Measurements from ENCODE around the gene CHD6.

Gene CHD6

DNA sequence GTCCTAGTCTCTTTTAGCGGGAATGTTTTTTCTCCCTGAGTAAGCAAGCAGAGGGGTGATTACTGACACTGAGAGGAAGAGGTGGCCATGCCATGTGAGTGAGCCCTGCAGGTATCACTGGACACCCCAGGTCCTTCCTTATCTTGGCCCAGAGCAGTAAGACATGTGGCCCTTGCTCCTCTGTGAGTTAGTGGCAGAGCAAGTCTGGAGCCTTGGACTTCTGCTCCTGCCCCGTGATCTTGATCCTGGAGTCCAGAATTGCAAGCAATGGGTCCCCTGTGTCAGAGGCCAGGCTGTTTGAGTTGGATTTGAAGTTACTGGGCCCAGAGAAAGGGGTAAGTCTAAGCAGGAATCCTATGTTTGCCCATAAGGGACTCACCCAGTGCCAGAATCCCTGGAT lies 159.4 kb downstream of the CHD6 start:
- no peak for DNase-seq

GRCh38 chr20:41457173-41457857 lies 160.9 kb downstream of the CHD6 start:
- no peak for DNase-seq

DNA sequence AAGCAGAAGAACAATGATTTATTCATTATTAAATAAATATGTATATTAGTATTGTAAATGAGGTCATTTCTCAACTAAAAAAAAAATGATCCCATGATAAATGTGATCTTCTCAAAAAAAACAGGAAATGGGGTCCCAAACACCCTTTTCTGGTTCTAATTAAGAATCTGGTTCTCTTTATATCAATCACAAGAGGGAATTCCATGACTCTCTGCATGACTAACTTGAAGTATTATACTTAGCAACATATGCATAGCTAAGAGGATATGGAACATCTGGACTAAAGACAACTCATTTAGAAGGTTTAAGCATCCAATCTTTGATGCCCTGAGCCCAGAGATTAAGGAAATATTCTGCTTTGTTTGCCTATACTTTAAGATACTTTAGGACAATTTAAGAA lies 161.8 kb downstream of the CHD6 start:
- DNase-seq = no peak

DNA sequence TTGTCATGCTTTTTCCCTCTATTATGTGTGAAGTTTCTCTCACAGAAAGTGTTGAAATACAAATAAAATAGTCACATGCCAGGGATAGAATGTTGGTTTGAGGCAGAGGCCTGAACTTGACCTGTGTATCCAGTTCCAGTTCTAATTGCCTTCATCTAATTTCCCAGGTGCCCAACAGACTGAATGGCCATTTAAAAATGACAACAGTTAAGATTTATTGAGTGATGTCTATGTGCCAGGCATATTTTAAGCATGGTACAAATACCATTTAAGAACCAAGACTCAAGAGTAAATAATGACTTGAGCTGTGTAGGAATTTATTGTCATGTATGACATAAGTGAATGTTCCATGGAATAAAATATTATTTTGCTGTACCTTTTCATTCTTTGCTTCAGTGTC lies 163.9 kb downstream of the CHD6 start:
- DNase-seq = no peak

DNA sequence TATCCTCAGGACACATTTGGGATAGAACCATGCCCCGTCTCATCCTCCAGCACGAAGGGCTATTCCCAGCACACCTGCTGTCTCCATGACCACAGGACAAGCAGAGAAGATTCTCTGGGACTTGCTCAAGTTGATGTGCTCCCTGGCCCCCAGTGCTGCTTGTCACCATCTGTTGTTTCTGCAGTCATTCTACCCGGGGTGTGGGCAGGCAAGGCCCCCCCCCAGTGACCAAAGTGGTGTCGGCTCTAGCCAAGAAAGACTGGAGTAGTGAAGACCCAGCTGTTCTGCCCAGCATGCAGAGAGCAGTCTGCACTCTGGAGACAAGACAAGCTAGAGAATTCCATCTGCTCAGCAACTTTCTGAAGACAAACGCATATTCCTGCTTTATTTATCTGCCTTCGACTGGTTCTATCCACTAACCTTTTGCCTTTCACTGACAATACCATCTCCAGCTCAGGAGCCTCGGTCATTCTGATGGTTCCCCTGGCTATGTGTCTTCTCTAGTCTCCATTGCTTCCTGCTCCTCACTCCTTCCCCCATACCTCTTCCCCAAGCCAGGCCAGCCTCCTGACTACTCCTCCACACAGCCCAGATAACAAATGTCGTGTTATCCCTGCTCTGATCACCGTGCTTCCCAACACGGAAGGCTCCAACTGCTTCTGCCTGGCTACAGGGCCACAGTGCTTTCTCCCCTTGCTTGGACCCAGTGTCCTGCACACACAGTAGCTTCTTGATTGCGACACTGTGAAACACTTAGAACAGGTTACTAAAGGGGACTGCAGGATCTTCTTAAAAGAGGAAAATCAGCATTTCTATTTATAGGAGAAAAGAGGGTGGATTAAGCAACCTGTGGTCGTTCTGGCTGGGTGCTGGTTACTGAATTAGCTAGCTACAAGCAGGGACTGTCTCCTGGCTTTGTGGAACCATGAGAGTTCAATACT lies 164.9 kb downstream of the CHD6 start:
- no peak for DNase-seq

DNA sequence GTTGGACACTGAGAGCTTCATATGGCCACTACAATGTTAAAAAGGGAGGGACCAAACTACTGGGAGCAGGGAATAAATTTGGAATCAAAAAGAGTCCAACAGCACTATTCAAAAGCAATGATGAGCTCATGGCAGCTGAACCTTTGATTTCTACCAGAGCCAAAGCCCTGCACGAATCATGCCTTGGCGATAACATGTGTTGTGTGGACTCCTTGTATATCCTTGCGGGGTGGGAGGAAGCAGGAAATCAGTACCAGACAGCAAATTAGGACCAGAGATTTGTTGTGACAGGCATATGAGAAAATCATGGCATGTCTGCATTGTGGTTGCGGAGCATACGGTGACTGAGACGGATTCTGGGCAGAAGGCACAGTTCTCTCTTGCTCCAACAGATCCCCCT lies 166.0 kb downstream of the CHD6 start:
- DNase-seq = no peak

DNA sequence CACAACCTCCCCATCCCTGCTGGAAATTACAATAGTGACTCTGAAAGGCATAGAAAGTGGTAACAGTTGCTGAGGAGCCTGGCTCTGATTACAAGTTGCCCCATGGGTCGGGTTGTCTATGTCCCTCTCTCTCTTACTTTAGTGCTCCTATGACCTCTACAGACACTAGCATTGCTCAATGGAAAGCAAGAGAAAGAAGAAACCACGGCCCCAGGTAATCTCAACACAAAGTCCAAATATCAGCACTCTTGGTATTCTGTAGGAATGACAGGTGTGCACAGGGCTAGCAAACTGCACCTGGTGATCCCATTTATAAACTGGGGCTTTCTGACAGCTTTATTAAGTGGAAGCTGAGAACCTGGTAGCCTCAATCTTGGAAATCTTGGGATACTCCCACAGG lies 171.2 kb downstream of the CHD6 start:
- DNase-seq = no peak

GRCh38 chr20:41446456-41446855 lies 171.7 kb downstream of the CHD6 start:
- DNase-seq = no peak

- no peak for DNase-seq
These were observed 173.4 kb downstream of the CHD6 start for GRCh38 chr20:41444821-41445220.

- no peak for DNase-seq
These were observed 174.5 kb downstream of the CHD6 start for GRCh38 chr20:41443691-41444090.

DNA sequence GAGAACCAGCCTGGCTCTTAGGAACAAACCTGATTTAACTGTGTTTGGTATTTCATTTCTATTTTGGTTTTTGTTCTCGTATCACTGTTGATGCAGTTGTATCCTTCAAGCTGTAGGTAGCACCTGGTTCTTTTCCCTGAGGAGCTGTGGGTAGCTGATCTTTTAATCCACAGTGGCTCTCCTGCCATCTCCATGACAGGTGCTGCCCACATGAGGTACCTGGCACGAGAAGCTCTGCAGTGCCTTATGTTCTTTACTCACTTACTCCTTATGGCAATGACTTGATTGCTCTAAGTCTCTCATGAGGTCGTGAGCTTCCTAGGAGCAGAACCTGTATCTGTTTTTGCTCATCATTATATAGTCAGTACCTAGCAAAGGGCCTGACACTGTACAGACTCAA lies 177.3 kb downstream of the CHD6 start:
- no peak for DNase-seq

DNA sequence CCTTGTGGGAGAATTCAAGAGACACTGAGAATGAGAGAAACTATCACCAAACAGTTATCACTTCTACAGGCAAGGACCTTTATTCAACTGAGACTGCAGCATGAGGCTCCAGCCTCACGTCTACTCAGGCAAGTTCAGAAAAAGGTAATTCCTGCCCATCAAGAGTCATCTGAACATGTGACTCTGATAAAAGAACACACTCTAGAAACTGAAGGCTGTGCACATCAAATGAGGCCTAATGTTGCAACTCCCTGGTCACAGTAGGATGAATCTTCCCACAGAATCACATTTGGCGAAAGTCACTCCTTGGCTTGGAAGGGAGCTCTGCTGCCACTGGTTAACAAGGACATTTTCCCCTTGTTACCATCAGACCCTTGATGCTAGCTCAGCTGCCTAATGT lies 180.3 kb downstream of the CHD6 start:
- DNase-seq = no peak

GRCh38 chr20:41436679-41437078 lies 181.5 kb downstream of the CHD6 start:
- no peak for DNase-seq

- DNase-seq = no peak
These were observed 185.0 kb downstream of the CHD6 start for GRCh38 chr20:41433203-41433602.

- DNase-seq = no peak
These were observed 185.4 kb downstream of the CHD6 start for GRCh38 chr20:41432746-41433145.

GRCh38 chr20:41428285-41428684 lies 189.9 kb downstream of the CHD6 start:
- no peak for DNase-seq

GRCh38 chr20:41427833-41428232 lies 190.3 kb downstream of the CHD6 start:
- DNase-seq = no peak

DNA sequence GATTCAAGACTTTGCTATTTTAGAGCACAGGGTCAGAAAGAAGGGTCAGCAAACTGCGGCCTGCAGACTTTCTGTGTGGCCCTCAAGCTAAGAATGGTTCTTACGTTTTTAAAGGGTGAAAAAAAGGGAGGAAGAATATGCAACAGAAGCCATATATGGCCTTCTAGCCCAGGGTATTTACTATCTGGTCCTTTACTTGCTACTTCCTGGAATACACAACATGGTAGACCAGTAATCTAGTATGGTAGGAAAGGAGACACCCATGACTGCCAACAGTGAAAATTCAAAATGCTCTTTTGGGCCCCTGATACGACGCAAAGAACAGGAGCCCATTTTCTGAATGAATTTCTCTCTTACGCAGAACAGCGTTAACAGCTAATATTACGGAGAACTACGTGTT lies 191.2 kb downstream of the CHD6 start:
- DNase-seq = no peak

DNA sequence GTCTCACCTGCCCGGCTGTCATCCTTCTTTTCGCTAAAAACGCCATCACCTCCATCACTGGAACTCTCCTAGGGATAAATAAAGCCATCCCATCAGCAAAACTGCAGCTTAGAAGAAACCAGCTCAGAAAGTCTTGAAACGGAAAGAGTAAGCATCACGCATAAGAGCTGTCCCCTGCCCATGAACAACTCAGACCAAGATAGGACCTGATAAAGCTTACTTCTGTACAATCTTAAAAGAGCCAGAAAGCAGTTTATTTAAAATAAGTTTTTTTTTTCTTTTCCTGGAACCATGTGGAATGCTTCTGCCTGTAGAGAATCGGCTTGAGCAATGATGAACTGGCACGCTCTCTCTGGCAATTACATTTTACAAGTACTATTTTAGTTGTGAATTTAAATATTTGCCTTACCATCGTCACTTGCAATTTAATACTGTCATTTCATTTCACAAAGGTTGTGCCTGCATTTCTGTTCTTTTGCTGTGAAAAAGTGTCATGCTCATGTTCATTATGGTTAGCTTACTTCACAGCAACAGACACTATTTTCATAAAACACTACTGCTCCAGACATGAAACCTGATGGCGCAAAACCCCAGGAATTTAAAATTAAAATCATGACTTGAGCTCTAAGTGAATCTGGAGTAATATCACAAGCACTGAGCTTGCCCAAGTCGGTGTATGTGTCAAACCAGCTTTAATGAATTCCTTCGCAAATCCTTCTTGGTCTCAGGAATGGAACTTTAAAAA lies 191.9 kb downstream of the CHD6 start:
- DNase-seq = no peak

GRCh38 chr20:41425180-41425884 lies 192.8 kb downstream of the CHD6 start:
- no peak for DNase-seq

- DNase-seq = no peak
These were observed 193.6 kb downstream of the CHD6 start for GRCh38 chr20:41424546-41424945.

DNA sequence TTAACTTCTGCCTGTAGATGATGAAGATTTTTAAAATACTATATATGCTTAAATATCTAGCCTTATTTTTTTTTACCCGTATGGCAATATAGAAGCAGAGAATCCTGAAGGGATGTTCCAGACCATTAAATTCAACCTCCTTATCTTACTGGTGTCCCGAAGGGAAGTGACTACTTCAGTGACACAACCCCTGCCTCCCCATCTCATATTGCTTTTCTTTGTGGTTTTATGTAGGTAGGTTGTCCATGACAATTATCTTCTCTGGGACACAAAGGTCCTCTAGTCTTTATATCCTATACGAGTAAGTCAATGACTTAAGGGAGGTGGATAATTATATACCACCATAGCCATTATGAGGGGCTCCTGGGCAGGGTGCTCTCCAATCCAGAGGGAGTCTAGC lies 194.2 kb downstream of the CHD6 start:
- DNase-seq = no peak

DNA sequence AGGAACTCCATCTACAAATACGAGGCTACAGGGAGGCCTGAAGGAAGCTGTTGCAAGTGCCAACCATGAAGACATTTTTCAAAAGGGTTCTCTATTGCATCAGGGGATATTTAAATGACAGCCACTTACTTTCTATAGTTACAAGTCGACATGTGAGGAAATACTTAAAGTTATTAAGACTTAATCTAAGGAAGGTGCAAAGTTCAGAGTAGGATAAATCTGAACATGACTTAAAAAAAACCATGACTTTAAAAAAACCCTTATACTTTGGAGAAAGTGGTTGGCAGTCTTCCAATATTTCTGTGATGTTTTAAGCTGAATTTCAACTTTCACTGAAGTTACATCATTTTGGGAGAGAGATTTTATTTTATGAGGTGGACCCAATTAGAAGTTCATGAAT lies 195.2 kb downstream of the CHD6 start:
- DNase-seq = no peak

All from NCI-H1694 (cell line).